H9 (cell line): ENCODE results near the gene SLC12A3. TPM values are rescaled to one million over a fixed set of nuclear protein-coding genes. Genes with fewer than 3 reads are reported as not detected.

Experiments
- DNase-seq: peaks from one replicate; pipeline ENCODE4 v3.0.0-alpha.2; 2017
- H2AFZ ChIP-seq: one replicate; pipeline ENCODE4 v1.6.1; 2013; ENCODE audit warnings: mild to moderate bottlenecking, low read length, control low read depth, moderate library complexity
- H2AK5ac ChIP-seq: 2 replicates; pipeline ENCODE4 v1.6.1; 2013; ENCODE audit warnings: low read length, control low read depth, mixed read lengths; ENCODE audit not compliant: insufficient read length
- H2BK120ac ChIP-seq: one replicate; pipeline ENCODE4 v1.6.1; 2013; ENCODE audit warnings: low read depth, mild to moderate bottlenecking, low read length, control low read depth, inconsistent platforms; ENCODE audit not compliant: poor library complexity, severe bottlenecking
- H2BK12ac ChIP-seq: 2 replicates; pipeline ENCODE4 v1.6.1; 2013; ENCODE audit warnings: low read length, control low read depth, mixed read lengths, low read depth; ENCODE audit not compliant: insufficient read length
- H2BK15ac ChIP-seq: 2 replicates; pipeline ENCODE4 v1.6.1; 2013; ENCODE audit warnings: low read depth, low read length, control low read depth
- H2BK20ac ChIP-seq: one replicate; pipeline ENCODE4 v1.6.1; 2013; ENCODE audit warnings: low read depth, mild to moderate bottlenecking, low read length, control low read depth, inconsistent platforms; ENCODE audit not compliant: poor library complexity, severe bottlenecking
- H2BK5ac ChIP-seq: 2 replicates; pipeline ENCODE4 v1.6.1; 2013; ENCODE audit warnings: low read length, control low read depth, mixed read lengths; ENCODE audit not compliant: insufficient read length
- H3K14ac ChIP-seq: 2 replicates; pipeline ENCODE4 v1.6.1; 2013; ENCODE audit warnings: low read length, control low read depth; ENCODE audit not compliant: insufficient read depth
- H3K18ac ChIP-seq: 2 replicates; pipeline ENCODE4 v1.6.1; 2013; ENCODE audit warnings: low read depth, mild to moderate bottlenecking, mixed read lengths, low read length, control low read depth; ENCODE audit not compliant: insufficient read length
- H3K23ac ChIP-seq: 2 replicates; pipeline ENCODE4 v1.6.1; 2013; ENCODE audit warnings: low read length, control low read depth, mixed read lengths, low read depth; ENCODE audit not compliant: insufficient read length
- H3K23me2 ChIP-seq: 2 replicates; pipeline ENCODE4 v1.6.1; 2013; ENCODE audit warnings: low read depth, mild to moderate bottlenecking, mixed read lengths, low read length, control low read depth; ENCODE audit not compliant: insufficient read length, poor library complexity, severe bottlenecking
- H3K27ac ChIP-seq: 2 replicates; pipeline ENCODE4 v1.5.1; 2013; ENCODE audit warnings: low read length, control low read depth, mixed read lengths, low read depth; ENCODE audit not compliant: insufficient read length
- H3K27me3 ChIP-seq: 2 replicates; pipeline ENCODE4 v1.6.1; 2013; ENCODE audit warnings: low read length, control low read depth, inconsistent platforms; ENCODE audit not compliant: insufficient read depth
- H3K4ac ChIP-seq: 2 replicates; pipeline ENCODE4 v1.6.1; 2013; ENCODE audit warnings: low read depth, mild to moderate bottlenecking, control low read depth, inconsistent platforms, low read length, moderate library complexity
- H3K4me1 ChIP-seq: 2 replicates; pipeline ENCODE4 v1.6.1; 2013; ENCODE audit warnings: low read length, control low read depth, inconsistent platforms; ENCODE audit not compliant: insufficient read depth
- H3K4me2 ChIP-seq: 2 replicates; pipeline ENCODE4 v1.6.1; 2013; ENCODE audit warnings: low read length, control low read depth, mixed read lengths; ENCODE audit not compliant: insufficient read length, insufficient read depth
- H3K56ac ChIP-seq: 2 replicates; pipeline ENCODE4 v1.6.1; 2013; ENCODE audit warnings: low read depth, mild to moderate bottlenecking, mixed read lengths, low read length, control low read depth; ENCODE audit not compliant: insufficient read length
- H3K79me1 ChIP-seq: 2 replicates; pipeline ENCODE4 v1.6.1; 2013; ENCODE audit warnings: low read depth, mild to moderate bottlenecking, moderate library complexity, low read length, control low read depth, inconsistent platforms; ENCODE audit not compliant: insufficient read depth, poor library complexity, severe bottlenecking
- H3K79me2 ChIP-seq: 2 replicates; pipeline ENCODE4 v1.6.1; 2013; ENCODE audit warnings: low read length, control low read depth, inconsistent platforms; ENCODE audit not compliant: insufficient read depth
- H3K9ac ChIP-seq: 2 replicates; pipeline ENCODE4 v1.6.1; 2013; ENCODE audit warnings: low read length, control low read depth, mixed read lengths; ENCODE audit not compliant: insufficient read length; ENCODE audit errors: extremely low read depth
- H3K9me3 ChIP-seq: one replicate; pipeline ENCODE4 v1.6.1; 2013; ENCODE audit warnings: low read depth, low read length, inconsistent platforms; ENCODE audit not compliant: control insufficient read depth
- H3T11ph ChIP-seq: one replicate; pipeline ENCODE4 v1.6.1; 2013; ENCODE audit warnings: mild to moderate bottlenecking, low read length, control low read depth, inconsistent platforms
- H4K20me1 ChIP-seq: one replicate; pipeline ENCODE4 v1.6.1; 2013; ENCODE audit not compliant: control insufficient read depth, insufficient read length, insufficient read depth
- H4K5ac ChIP-seq: 2 replicates; pipeline ENCODE4 v1.6.1; 2013; ENCODE audit warnings: low read depth, mild to moderate bottlenecking, mixed read lengths, low read length, control low read depth; ENCODE audit not compliant: insufficient read length
- H4K8ac ChIP-seq: replicated peaks from 2 replicates; pipeline ENCODE4 v1.6.1; 2013; ENCODE audit warnings: low read length, control low read depth, mixed read lengths, low read depth; ENCODE audit not compliant: insufficient read length
- H4K91ac ChIP-seq: 2 replicates; pipeline ENCODE4 v1.6.1; 2013; ENCODE audit warnings: low read depth, mild to moderate bottlenecking, moderate library complexity, mixed read lengths, low read length, control low read depth; ENCODE audit not compliant: insufficient read length
- H3K27ac Mint-ChIP-seq, 3 experiments: 2 replicates in 2 of 3; 3 replicates in 1 of 3; pipeline ENCODE4 v1.8.0; 2020 to 2021; ENCODE audit warnings: mixed read lengths in 3 of 3, mild to moderate bottlenecking in 1 of 3, moderate library complexity in 1 of 3
- H3K27me3 Mint-ChIP-seq: 2 replicates; pipeline ENCODE4 v1.8.0; 2021; ENCODE audit warnings: low read depth, mild to moderate bottlenecking, moderate library complexity, mixed read lengths
- H3K36me3 Mint-ChIP-seq, 3 experiments: 2 replicates in 2 of 3; 3 replicates in 1 of 3; pipeline ENCODE4 v1.8.0; 2020 to 2021; ENCODE audit warnings: low read depth in 3 of 3, mixed read lengths in 3 of 3; ENCODE audit not compliant: insufficient read depth in 1 of 3
- H3K4me1 Mint-ChIP-seq, 2 experiments: 2 replicates each; pipeline ENCODE4 v1.8.0; 2020; ENCODE audit warnings: mixed read lengths in 2 of 2
- H3K4me3 Mint-ChIP-seq, 2 experiments: 2 replicates in 1 of 2; 3 replicates in 1 of 2; pipeline ENCODE4 v1.8.0; 2020 to 2021; ENCODE audit warnings: mild to moderate bottlenecking in 2 of 2, mixed read lengths in 2 of 2, moderate library complexity in 1 of 2
- H3K9me3 Mint-ChIP-seq, 2 experiments: 2 replicates in 1 of 2; 3 replicates in 1 of 2; pipeline ENCODE4 v1.8.0; 2020; ENCODE audit warnings: mild to moderate bottlenecking in 2 of 2, mixed read lengths in 2 of 2, moderate library complexity in 1 of 2
- CTCF ChIP-seq: fragments of 200-600 bp; sonication (generic); conservative IDR thresholded peaks from 3 replicates; pipeline ENCODE4 v1.8.0; 2021; ENCODE audit warnings: antibody characterized with exemption, mild to moderate bottlenecking
- WGBS: extraction: QIAGEN DNeasy Blood & Tissue Kit; methylation state at CpG from one replicate; pipeline ENCODE4 v1.1.7; 2013; ENCODE audit warnings: missing lambda C conversion rate, low lambda C conversion rate, mixed read lengths; ENCODE audit not compliant: insufficient read length; ENCODE audit errors: extremely low coverage; 5-methylcytosine and 5-hydroxymethylcytosine counted together
- total RNA-seq: library from RNA; stranded (reverse); gene quantifications from 2 replicates; pipeline ENCODE4 v1.2.1, GENCODE V29; 2021

Gene SLC12A3
- total RNA-seq, 1 experiment from 2014 or later: not detected

- no peaks in the 10 kb centered on the region for H3K79me1 ChIP-seq
- H3T11ph ChIP-seq: no peak overlapping the region
- H3K23me2 ChIP-seq: no peaks in the 10 kb centered on the region
- DNase-seq: no peak
- no peak overlapping the region for H3K56ac ChIP-seq
- H3K4me1 ChIP-seq: 0 out of 2 replicates have a peak, but pooled peaks cover 2% of the 10 kb centered on the region
- Mint-ChIP-seq H3K9me3 (no peaks in the 10 kb centered on the region; a peak in 1 of 5 replicates), H3K36me3 (peaks cover 14 to 33% (median 23%) of the 10 kb centered on the region in 3 experiments; a peak in 6 of 7 replicates), H3K4me1 (peaks cover 20 to 22% of the 10 kb centered on the region in 2 experiments), H3K27ac (peak overlapping the region in 2 of 3 experiments; percentile 45 to 52; a peak in 5 of 7 replicates), H3K4me3 (no peak overlapping the region), H3K27me3 (no peaks in the 10 kb centered on the region; the same call in 1 of the 2 replicates)
- H2BK5ac ChIP-seq: no peak overlapping the region
- no peak overlapping the region for H2BK120ac ChIP-seq
- no peak overlapping the region for H3K4ac ChIP-seq
- no peaks in the 10 kb centered on the region for H3K9me3 ChIP-seq
- no peak overlapping the region for H4K5ac ChIP-seq
- H3K27ac ChIP-seq: no peak overlapping the region
- H4K8ac ChIP-seq: no peak overlapping the region
- no peak overlapping the region for H3K23ac ChIP-seq
- H2BK12ac ChIP-seq: no peak overlapping the region
- no peak overlapping the region for H2AFZ ChIP-seq
- TF ChIP-seq CTCF: no peak
- no peak overlapping the region for H3K4me2 ChIP-seq
- no peaks in the 10 kb centered on the region for H4K20me1 ChIP-seq
- H2BK15ac ChIP-seq: no peak overlapping the region
- no CpG with 5 or more reads among the region's 9 CpGs for WGBS
- H3K14ac ChIP-seq: no peak overlapping the region
- no peaks in the 10 kb centered on the region for H3K27me3 ChIP-seq
- no peak overlapping the region for H2AK5ac ChIP-seq
- no peak overlapping the region for H4K91ac ChIP-seq
- no peaks in the 10 kb centered on the region for H3K79me2 ChIP-seq
- no peak overlapping the region for H2BK20ac ChIP-seq
- no peak overlapping the region for H3K9ac ChIP-seq
- no peak overlapping the region for H3K18ac ChIP-seq
These were observed 17.7 kb upstream of the SLC12A3 start for GRCh38 chr16:56847173-56847910.
